Left kidney (tissue), 2 donors: ENCODE measurements around the gene DCTN5. TPM values are rescaled to one million over a fixed set of nuclear protein-coding genes. Genes with fewer than 3 reads are reported as not detected.

Experiments used
- DNase-seq: peaks from one replicate; pipeline ENCODE4 v3.0.0-alpha.2; 2013
- polyA plus RNA-seq: library from polyadenylated mRNA; unstranded; fragments of 120-200 nt; gene quantifications from one replicate; pipeline ENCODE4 v1.2.1, GENCODE V29; 2013; ENCODE audit not compliant: insufficient read length

The DCTN5 gene
- polyA plus RNA-seq, 1 donor = 78.7 TPM

DNA sequence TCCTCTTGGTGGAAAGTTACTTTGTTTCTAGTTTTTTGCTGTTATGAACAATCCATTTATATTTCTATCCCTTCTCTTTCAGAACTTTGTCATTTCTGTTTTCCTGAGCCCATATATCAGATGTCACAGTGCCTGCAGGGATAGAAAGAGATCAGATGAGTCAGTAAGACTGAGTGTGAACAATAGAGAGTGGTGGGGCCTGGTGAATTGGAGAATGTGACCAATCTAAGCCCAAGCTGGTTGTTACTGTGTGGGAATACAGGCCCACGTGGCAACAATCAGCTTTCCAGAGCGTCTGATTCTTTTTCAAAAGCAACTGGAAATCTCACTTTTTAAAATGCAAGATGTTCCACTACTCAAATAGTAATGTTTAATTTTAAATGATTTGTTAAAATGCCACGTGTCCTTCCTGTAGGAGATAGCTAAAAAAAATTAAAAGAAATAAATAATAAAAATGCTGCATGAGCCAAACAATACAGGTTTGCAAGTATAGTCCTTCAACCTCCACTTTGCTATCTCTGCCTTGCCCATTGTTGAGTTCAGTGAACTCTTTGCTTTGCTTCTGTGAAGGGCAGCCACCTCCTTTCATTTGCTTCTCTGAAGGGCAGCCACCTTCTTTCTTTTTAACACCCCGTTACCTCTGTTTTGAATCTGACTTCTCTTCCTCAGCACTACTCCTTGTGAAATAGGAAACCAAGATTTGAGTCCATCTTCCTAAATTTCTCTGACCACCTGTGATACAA is 9.6 kb downstream of the DCTN5 start:
- DNase-seq = no peak

- no peak for DNase-seq
Observed at GRCh38 chr16:23651943-23652468, 10.7 kb downstream of the DCTN5 start.

- no peak for DNase-seq
Observed at GRCh38 chr16:23663918-23664317, 22.7 kb downstream of the DCTN5 start.

GRCh38 chr16:23666571-23667354 is 25.5 kb downstream of the DCTN5 start:
- no peak for DNase-seq

- no peak for DNase-seq
Observed at GRCh38 chr16:23667355-23667659, 26.0 kb downstream of the DCTN5 start.

GRCh38 chr16:23668225-23668624 is 27.0 kb downstream of the DCTN5 start:
- DNase-seq = no peak

DNA sequence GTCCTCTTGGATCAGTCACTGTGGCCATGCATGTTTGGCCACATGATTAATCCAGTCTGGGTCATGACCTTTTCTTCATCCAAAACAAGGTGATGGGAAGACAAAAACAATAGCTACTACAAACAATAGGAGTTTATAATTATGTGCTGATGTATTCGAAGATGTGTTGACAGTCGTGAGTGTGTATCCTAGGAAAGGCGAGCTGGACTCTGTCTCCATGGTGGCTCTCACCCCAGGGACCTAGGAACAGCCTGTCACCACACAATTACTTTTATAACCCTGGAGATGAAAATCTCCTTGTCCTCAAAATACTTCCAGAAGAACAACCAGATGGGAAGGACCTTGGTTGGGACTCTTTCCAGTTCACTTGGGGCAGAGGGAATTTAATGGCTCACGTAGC is 27.6 kb downstream of the DCTN5 start:
- no peak for DNase-seq

DNA sequence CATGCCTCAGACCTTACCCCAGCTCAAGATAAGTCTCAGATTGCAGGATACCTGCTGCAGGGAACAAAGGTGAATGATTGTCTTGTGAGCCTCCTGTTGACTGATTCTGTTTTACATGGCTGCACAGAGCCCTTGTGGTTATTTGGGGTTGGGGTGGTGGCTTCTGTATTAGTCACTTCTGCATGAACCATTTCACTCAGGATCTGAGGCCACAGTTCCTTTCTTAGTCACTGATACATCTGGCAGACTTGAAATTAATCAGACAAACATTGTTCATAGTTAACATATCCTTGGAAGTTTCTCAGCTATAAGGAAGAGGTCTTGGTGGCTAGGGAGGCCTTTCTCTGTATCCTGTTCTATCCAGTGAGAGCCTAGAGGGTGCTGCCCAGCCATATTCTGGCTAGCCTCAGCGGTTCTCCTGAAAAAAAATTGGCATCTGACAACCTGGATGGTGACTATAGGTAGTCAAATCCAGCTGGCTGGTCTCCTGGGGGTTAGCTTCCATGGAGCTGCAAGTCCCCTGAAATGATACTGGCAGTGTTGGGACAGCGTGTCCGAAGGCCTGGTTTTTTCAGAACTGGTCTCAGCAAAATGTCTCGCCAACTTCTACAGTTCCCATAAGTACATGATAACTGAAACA is 29.0 kb downstream of the DCTN5 start:
- DNase-seq = no peak

DNA sequence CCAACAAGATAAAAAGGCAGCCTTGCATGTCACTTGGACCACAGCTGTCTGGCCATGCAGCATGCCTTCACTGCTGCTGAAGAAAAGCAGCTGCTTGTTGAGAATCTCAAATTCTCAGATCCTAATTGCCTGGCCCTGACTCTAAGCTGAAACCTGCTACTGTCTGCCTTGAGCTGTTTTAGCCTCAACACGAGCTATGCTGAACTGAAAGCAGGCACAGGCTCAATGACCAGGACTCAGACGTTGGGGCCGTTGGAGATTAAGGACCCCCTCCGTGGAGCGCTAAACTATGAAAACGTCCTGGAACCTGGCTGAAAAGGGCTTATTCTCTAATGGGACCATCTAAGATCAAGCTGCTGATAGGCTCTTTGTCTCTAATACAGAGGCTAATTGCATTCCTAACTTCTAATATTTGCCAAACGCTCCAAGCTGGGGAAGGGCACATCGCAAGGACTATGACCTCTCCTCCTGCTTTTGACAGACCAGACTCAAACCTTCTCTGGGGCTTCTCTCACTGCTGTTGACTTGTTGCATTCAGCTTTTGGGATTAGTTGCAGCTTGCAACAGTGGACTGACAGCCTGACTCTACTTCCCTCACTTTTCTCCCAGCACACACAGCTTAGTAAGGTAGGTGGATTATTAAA is 32.8 kb downstream of the DCTN5 start:
- DNase-seq = no peak

GRCh38 chr16:23676924-23677480 is 35.7 kb downstream of the DCTN5 start:
- DNase-seq = no peak

- DNase-seq = peak; percentile 88
Observed at GRCh38 chr16:23678430-23679273, 37.4 kb downstream of the DCTN5 start, which contains the start of gene PLK1. PLK1 (plus strand) TSS chr16:23678889; CDS start chr16:23678933, 44 bp downstream.

DNA sequence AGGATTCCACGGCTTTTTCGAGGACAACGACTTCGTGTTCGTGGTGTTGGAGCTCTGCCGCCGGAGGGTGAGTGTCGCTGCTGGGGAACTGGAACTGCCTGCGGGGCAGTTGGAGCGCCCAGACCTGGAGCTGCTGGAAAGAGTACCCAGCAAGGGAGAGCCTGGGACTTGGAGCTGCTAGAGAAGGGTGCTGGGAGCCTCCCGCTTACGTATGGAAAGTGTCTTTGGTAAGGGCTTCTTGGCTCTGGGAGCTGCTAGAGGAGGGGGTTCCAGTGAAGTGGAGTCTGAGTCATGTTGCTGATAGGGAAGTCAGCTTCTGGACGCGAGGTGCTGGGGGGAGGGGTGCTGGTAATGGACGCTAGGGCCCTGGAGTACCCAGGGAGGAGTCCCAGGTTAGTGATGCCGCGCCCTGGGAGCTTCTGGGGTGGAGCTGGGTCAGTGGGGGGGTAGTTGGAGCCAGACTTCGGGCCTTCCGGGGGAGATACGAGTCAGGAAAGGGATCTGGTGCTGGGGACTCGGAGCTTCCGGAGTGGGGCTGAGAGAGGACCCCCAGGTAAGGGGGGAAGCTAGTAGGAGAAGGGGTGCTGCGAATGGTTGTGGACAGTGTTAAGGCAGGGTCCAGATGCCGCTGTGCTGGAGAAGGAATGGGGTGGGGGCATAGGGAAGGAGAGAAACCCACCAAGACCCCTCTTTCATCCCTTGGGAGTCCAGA is 38.2 kb downstream of the DCTN5 start:
- no peak for DNase-seq

- no peak for DNase-seq
Observed at GRCh38 chr16:23679986-23680336, 38.7 kb downstream of the DCTN5 start.

- no peak for DNase-seq
Observed at GRCh38 chr16:23682181-23682580, 40.9 kb downstream of the DCTN5 start.

- DNase-seq = no peak
Observed at GRCh38 chr16:23683487-23683886, 42.2 kb downstream of the DCTN5 start.

GRCh38 chr16:23687034-23687808 is 46.0 kb downstream of the DCTN5 start:
- DNase-seq = no peak

- DNase-seq = no peak
Observed at GRCh38 chr16:23689442-23690187, 48.3 kb downstream of the DCTN5 start.

DNA sequence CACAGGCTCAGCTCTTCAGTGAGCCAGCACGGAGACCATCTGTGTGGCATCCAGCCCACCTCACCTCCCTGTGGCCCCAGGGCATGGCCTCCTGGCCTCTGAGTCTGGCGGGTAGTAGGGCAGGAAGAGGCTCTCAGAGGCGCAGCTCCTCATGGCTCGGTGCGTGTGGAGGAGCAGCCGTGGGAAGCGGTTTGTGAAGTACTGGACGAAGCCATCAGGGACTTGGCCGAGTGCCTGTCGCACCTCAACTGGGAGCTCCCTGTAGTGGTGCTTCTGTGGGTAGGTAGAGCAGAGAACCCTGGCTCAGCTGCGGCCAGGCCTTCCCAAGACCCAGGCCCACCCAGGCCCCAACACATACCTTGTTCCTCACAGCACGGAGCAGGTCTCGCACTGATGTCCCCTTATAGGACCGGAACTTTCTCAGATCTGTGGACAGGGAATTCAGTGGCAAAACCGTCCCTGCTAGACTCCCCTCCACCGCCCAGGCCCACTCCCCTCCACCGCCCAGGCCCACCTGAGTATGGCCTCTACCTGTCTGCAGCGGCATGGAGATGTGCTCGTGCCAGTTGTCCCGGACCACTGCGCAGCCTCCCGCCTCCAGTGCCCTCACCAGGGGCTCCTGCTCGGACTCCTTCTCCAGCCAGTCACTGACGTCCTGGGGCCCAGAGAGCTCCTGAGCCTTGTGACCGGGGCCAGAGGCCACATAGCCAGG is 49.7 kb downstream of the DCTN5 start:
- no peak for DNase-seq
